CD1c-positive myeloid dendritic cell (primary cell): ENCODE results near the gene TTC21A.

Source experiments
- DNase-seq: peaks from one replicate; pipeline ENCODE4 v3.0.0-alpha.2; 2016; ENCODE audit errors: extremely low spot score

TTC21A gene

DNA sequence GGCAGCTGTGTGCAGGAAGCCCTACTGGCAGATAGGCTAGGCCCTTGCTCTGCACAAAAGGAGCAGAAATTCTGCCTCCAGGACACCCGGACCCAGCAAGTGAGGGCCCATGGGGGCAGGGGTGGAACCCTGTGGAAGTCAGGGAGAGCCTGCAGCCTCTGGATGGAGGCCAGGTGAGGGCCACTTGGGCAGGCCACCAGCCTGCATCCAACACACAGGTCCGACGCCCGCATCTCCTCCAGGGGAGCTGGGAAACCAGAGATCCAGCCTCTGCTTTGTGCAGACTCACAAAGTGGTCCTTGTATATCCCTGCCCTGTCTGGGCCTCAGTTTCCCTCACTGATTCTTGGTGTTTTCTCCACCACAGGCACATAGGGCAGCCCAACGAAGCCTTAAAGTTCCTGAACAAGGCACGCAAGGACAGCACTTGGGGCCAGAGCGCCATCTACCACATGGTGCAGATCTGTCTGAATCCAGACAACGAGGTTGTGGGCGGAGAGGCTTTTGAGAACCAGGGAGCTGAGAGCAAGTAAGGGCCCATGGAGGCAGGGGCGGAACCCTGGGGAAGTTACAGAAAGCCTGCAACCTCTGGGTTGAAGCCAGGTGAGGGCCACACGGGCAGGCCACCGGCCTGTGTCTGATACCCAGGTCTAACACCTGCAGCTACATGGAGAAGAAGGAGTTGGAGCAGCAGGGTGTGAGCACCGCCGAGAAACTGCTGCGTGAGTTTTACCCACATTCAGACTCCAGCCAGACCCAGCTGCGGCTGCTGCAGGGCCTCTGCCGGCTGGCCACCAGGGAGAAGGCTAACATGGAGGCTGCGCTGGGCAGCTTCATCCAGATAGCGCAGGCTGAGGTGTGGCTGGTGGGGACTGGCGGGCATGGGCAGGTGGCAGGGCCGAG, 29.3 kb downstream of the TTC21A start:
- no peak for DNase-seq

- DNase-seq: no peak
Measured at GRCh38 chr3:39137435-39137936, 30.0 kb downstream of the TTC21A start.

GRCh38 chr3:39137991-39138803, 30.7 kb downstream of the TTC21A start:
- DNase-seq: no peak

GRCh38 chr3:39138804-39139415, 31.4 kb downstream of the TTC21A start:
- DNase-seq: peak; percentile 63

DNA sequence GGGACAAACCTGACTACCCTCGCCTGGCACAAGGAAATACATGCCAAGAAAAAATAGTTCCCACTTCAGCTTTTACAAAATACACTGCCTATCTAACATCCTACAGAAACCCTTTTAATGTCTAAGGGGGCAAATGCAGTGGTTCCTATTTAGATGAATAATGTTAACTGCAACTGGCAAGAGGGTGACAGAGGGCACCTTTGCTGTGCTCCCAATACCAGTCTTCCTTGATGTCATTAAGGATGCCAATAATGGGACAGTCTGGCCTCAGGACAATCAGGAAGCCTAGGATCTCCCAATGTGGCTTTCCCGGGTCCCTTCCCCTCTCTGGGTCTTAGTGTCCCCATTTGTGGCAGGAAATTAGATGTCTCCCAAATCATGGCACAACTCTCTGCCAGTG, 32.0 kb downstream of the TTC21A start:
- DNase-seq: no peak

DNA sequence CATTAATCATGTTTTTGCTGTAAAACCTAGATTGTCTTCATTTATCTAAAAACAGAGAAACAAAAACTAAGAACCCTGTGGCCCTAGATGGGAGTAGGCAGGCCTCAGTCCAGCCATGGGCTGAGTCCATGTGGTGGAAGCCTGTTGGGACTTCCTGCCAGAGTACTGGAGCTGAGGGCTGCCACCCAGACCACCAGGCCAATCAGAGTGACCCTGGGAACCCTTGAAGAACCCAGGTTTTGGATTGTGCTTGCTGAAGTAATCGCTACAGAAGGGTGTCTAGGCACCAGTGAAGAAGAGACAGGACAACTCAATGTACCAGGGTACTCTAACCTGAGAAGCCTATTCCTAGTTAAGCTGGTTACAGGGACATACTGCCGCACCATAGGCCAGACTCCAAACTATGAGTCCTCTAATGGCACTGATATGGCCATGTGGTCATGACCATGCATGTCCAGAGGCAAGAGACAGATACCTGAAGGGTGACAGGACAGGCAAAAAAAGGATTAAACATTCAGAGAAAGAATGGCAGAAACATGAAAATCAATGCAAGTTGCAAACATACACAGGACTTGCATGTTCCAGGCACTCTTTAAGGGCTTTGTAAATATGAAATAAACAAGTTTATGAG, 33.0 kb downstream of the TTC21A start:
- no peak for DNase-seq

DNA sequence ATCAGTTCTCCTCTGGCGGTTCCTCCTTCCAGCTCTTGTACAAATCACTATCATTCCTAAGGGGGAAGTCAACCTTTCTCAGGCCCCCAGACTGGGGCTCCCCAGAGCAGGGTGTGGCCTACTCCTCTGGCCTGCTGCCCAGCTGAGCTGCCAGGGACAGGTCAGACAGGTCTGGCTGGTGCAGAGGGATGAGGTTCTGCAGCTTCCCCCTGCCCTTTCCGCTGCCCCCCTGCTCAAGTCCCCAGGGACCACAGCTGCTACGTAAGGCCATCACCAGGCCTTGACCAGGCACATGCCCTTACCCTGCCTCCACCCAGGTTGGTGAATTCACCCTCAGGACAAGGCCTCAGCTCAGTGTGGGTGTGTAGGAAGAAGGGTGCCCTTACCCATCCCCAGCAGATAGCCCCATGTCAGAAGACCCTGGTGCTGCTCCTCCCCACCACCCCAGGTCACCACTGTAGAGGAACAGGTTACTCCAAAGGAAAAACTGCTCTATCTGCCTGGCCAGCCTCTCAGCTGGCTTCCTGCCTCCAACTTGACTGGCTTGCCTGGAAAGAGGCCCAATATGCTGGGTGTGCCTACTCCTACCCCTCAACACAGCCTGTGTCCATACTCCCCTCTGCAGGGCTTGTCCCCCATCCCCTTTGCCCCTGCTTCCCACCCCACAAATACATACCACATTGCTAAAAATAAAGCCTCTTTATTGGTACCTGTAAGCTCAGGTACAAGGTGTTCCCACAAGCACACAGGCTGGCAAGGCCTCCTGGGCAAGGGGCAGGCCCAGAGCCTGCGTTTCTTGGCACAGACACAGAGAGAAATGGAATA, 33.9 kb downstream of the TTC21A start:
- peak; percentile 79 for DNase-seq

GRCh38 chr3:39142067-39142466, 34.6 kb downstream of the TTC21A start:
- peak; percentile 54 for DNase-seq

DNA sequence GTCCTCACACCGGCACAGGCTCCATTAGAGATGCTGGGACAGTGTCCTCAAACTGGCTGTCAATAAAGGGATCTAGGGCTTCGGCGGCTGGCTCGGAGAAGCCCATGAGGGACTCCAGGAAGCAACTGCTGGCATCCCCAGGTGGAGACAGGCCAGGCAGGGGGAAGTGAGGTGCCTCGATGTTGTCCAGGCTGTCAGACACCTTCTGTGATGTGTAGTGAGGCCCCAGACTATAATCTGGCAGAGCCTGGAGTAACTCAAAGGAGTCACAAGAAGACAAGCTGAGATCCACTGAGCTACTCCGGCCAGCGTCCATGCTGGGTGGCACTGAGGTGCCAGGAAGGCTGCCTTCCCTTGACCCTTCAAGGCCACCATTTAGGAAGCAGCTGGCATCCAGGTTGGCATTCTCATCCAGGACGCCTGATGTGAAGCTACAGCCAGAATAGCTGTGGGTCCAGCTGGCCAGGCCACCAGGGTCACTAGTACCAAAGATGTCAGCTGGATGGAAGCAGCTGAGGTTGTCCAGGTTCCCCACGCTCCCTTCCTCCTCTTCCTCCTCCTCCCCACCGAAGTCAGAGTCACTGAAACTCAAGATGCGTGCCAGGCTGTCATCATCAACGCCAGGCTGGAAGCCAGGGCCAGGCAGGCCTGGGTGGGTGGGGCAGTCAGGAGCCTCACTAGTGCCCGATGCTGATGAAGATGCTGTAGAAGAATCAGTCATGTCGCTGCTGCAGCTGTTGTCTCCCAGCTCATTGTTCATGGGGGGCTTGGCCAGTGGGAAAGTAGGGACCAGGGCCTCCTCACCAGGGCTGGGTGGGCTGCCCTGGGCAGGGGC, 35.8 kb downstream of the TTC21A start:
- DNase-seq: no peak

- no peak for DNase-seq
Measured at GRCh38 chr3:39144095-39144747, 36.7 kb downstream of the TTC21A start.

DNA sequence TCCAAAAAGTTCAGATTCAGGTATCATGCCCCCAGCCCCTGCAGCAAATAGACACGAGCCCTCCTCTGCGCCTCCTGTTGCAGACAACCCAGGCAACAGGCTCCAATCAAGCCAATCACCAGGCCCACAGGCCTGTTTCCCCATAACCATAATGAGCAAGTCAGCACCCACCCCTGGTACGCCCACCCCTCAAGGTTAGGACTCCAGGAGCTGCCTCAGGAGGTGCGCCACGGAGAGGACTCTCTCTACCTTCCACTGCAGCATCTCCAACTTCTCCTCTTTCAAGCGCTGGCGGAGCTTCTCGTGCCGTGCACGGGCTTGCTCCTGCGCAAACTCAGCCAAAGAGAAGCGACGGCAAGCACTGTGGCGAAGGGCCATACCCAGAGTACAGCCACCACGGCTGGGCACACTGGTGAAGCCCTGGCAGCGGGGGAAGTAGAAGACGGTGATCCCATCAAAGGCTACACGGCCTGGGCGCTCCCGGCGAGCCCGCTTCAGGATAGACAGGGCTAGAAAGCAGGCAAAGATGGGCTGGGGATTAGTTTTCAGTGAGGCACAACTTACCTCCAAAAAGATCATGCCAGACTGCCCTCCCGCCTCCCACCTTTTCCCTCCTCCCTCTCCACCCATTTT, 37.4 kb downstream of the TTC21A start:
- DNase-seq: no peak

GRCh38 chr3:39146083-39146501, 38.6 kb downstream of the TTC21A start:
- peak; percentile 84 for DNase-seq

DNA sequence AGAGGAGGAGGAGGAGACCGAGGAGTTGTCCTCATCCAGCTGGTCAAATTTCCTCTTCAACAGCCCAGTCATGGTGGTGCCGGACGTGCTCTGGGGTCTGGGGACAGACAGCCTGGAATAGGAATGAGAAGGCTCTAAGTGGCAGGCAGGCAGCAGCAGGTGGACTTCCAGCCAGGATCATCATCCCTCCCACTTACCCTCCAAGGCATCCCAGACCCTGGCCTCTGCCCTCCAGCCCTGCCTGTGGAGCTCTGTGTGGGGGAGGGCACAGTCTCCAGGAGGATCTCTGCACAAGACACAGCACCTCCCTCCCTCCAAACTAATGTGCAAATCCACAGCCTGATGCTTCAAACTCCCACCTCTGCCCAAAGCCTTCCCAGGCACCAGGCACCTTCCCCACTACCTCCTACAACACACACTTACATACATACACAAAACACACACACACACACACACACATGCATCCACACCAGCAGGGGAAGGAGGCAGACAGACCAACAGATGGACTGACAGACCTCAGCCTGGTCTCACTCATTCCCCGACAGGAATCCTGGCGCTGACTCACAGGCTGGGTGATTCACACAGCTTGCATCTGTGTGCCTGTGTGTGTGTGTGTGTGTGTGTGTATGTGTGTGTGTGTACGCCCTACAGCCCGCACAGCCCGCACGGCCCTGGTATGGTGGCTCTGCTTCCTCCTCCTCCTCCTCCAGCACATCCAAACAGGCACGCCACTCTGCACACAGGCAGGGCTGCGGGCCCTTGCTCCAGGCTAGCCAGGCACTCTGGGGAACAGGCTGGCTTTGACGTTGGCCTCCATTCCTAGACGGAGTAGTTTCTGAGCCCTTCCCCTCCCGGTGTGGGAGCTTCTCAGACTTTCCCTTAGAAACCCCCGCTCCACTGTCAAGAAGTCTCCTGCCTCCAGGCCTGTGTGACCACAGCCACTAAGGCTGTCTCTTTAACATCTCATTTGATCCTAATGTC, 39.4 kb downstream of the TTC21A start:
- DNase-seq: peak; percentile 91

DNA sequence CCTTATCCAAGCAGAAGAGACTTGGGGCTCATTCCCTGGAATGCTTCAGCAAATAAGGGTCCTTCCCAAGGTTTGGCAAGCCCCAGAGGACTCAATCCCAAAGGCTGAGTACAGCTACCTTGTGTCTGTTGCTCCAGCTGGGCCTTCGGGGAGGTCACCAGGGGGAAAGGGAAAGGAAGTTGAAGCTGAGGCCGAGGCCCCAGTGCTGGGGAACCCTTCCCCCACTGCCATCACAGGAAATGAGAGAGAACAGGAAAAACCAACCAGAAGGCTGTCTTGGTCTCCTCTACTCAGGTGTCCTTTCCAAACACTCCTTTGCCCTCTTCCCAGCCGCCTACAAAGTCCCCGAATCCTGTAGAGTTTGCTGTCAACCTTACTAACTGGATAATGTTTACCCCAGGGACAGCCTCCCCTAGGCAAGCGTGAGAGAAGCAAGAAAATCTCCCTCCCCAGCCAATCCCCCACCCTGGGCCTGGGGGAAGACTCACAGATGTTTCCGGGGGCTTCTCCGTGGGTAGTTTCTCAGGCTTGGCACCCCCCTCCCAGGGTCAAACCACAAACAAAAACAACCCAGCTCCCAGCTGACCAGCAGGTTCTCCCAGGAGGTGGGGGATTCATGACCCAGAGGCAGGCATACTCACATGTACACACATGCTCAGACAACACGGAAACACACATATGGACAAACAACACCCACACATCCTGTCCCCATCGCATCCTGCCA, 40.4 kb downstream of the TTC21A start:
- peak; percentile 49 for DNase-seq

- peak; percentile 85 for DNase-seq
Measured at GRCh38 chr3:39148435-39149058, 41.1 kb downstream of the TTC21A start.

DNA sequence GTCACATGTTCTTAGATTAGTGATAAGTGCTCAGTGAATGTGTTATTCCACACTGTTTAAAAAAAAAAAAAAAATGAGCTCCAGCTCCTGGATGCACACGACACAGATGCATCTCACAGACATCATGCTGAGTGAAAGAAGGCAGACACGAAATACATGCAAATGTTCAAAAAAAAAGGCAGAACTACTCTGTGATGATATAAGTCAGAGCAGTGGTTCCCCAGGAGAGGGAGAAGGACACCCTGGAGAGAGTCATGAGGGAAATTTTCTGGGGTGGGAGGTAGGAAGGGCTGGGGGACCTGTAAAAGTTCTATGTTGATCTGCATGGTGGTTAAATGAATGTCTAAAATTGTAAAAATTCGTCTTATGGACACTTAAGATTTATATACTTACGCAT, 41.6 kb downstream of the TTC21A start:
- DNase-seq: peak; percentile 82
